SK-N-SH treated with all-trans-retinoic acid at 6 μM for 48 hours (cell line): ENCODE results near the gene NEK11.
A peak's percentile ranks its signal among the peaks of the same experiment; 100 is the strongest.

Source experiments
- ATAC-seq: fragments of 200-7000 bp; cut with Tn5 transposase; 3 replicates; pipeline ENCODE4 v1.9.1; 2020; ENCODE audit warnings: mild to moderate bottlenecking, moderate library complexity
- ARNTL ChIP-seq: fragments of 450-650 bp; formaldehyde crosslinking; IDR thresholded peaks from 2 replicates; pipeline ENCODE4 v1.5.0; 2020; ENCODE audit warnings: low read depth, mild to moderate bottlenecking, moderate library complexity, borderline replicate concordance
- BACH2 ChIP-seq: fragments of 250-450 bp; sonication (Bioruptor Pico); IDR thresholded peaks from 2 replicates; pipeline ENCODE4 v1.9.0; 2021; ENCODE audit warnings: mild to moderate bottlenecking, borderline replicate concordance
- CSDC2 ChIP-seq: fragments of 250-450 bp; sonication (Bioruptor Pico); IDR thresholded peaks from 2 replicates; pipeline ENCODE4 v1.5.0; 2020; ENCODE audit warnings: mild to moderate bottlenecking, moderate library complexity
- ESRRG ChIP-seq: fragments of 250-450 bp; sonication (Bioruptor Pico); IDR thresholded peaks from 2 replicates; pipeline ENCODE4 v1.6.1; 2021; ENCODE audit warnings: mild to moderate bottlenecking
- GLIS3 ChIP-seq: fragments of 250-450 bp; sonication (Bioruptor Pico); IDR thresholded peaks from 2 replicates; pipeline ENCODE4 v1.5.0; 2020; ENCODE audit warnings: mild to moderate bottlenecking, moderate library complexity
- ISL1 ChIP-seq: fragments of 250-450 bp; sonication (Bioruptor Pico); IDR thresholded peaks from 2 replicates; pipeline ENCODE4 v2.1.2; 2022; ENCODE audit warnings: mild to moderate bottlenecking, moderate library complexity
- OSR1 ChIP-seq: fragments of 250-450 bp; sonication (Bioruptor Pico); IDR thresholded peaks from 2 replicates; pipeline ENCODE4 v1.8.0; 2022; ENCODE audit warnings: moderate library complexity, mild to moderate bottlenecking, inconsistent platforms
- POU6F1 ChIP-seq: fragments of 250-450 bp; sonication (Bioruptor Pico); IDR thresholded peaks from 2 replicates; pipeline ENCODE4 v1.8.0; 2021; ENCODE audit warnings: low read depth, mild to moderate bottlenecking, moderate library complexity, borderline replicate concordance
- TCF4 ChIP-seq: fragments of 250-450 bp; sonication (Bioruptor Pico); IDR thresholded peaks from 2 replicates; pipeline ENCODE4 v1.8.0; 2021; ENCODE audit warnings: mild to moderate bottlenecking, moderate library complexity, borderline replicate concordance
- TOX ChIP-seq: fragments of 250-450 bp; sonication (Bioruptor Pico); IDR thresholded peaks from 2 replicates; pipeline ENCODE4 v1.8.0; 2021; ENCODE audit warnings: mild to moderate bottlenecking, moderate library complexity, borderline replicate concordance
- ZC3H10 ChIP-seq: fragments of 250-450 bp; sonication (Bioruptor Pico); IDR thresholded peaks from 2 replicates; pipeline ENCODE4 v1.5.1; 2021; ENCODE audit warnings: mild to moderate bottlenecking, moderate library complexity
- ZFP3 ChIP-seq: fragments of 250-450 bp; sonication (Bioruptor Pico); IDR thresholded peaks from 2 replicates; pipeline ENCODE4 v1.5.0; 2020; ENCODE audit warnings: mild to moderate bottlenecking, moderate library complexity
- ZFP30 ChIP-seq: fragments of 450-650 bp; formaldehyde crosslinking; IDR thresholded peaks from 2 replicates; pipeline ENCODE4 v1.5.0; 2022; ENCODE audit warnings: mild to moderate bottlenecking, moderate library complexity
- ZNF565 ChIP-seq: fragments of 450-650 bp; formaldehyde crosslinking; conservative IDR thresholded peaks from 2 replicates; pipeline ENCODE4 v1.5.0; 2020; ENCODE audit warnings: low read depth, mild to moderate bottlenecking, moderate library complexity
- ZNF8 ChIP-seq: fragments of 450-650 bp; formaldehyde crosslinking; IDR thresholded peaks from 2 replicates; pipeline ENCODE4 v1.5.0; 2020; ENCODE audit warnings: mild to moderate bottlenecking, moderate library complexity
- TF ChIP-seq, protein P1 (sequence below): fragments of 250-450 bp; sonication (Bioruptor Pico); IDR thresholded peaks from 2 replicates; pipeline ENCODE4 v1.8.0; 2020; ENCODE audit warnings: mild to moderate bottlenecking, moderate library complexity, borderline replicate concordance
- TF ChIP-seq, protein P2 (sequence below): fragments of 250-450 bp; sonication (Bioruptor Pico); IDR thresholded peaks from 2 replicates; pipeline ENCODE4 v1.5.1; 2021; ENCODE audit warnings: mild to moderate bottlenecking, moderate library complexity
- TF ChIP-seq, protein P3 (sequence below): fragments of 250-450 bp; sonication (Bioruptor Pico); IDR thresholded peaks from 2 replicates; pipeline ENCODE4 v1.5.0; 2020; ENCODE audit warnings: mild to moderate bottlenecking, moderate library complexity

NEK11 gene

GRCh38 chr3:131026321-131027151 lies at the start of gene NEK11, which contains the start of gene ASTE1:
Gene NEK11, plus strand, starts transcription at chr3:131026877. Its CDS starts 2,832 bp downstream, at chr3:131029709.
Gene ASTE1, minus strand, starts transcription at chr3:131026825. Its CDS starts 1,519 bp downstream, at chr3:131025306.
- TF ChIP-seq, protein P1, sequence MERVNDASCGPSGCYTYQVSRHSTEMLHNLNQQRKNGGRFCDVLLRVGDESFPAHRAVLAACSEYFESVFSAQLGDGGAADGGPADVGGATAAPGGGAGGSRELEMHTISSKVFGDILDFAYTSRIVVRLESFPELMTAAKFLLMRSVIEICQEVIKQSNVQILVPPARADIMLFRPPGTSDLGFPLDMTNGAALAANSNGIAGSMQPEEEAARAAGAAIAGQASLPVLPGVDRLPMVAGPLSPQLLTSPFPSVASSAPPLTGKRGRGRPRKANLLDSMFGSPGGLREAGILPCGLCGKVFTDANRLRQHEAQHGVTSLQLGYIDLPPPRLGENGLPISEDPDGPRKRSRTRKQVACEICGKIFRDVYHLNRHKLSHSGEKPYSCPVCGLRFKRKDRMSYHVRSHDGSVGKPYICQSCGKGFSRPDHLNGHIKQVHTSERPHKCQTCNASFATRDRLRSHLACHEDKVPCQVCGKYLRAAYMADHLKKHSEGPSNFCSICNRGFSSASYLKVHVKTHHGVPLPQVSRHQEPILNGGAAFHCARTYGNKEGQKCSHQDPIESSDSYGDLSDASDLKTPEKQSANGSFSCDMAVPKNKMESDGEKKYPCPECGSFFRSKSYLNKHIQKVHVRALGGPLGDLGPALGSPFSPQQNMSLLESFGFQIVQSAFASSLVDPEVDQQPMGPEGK (CRISPR knock-in tag) = no peak
- 0 out of 2 replicates have a peak, but pooled peaks have one; percentile 56 for TF ChIP-seq ZFP3
- peak; percentile 99 for ATAC-seq

DNA sequence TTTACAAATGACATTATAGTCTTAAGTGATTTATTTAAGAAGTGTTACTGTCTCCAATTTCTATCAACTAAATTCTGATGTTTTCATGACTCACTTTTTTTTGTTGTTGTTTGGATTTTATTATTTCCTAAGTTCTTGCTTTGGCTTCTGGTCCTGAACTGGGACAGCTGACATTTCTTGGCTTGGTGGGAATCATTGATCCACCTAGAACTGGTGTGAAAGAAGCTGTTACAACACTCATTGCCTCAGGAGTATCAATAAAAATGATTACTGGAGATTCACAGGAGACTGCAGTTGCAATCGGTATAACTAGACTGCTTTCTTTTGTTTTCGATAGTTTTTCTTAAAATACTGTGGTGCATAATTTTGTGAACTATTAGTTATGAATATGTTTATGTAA lies 47.6 kb upstream of the NEK11 start:
- ATAC-seq = no peak
- TF ChIP-seq ZFP30 (CRISPR knock-in tag) (no peak), ESRRG (CRISPR knock-in tag) (no peak), TOX (CRISPR knock-in tag) (no peak), TCF4 (CRISPR knock-in tag) (no peak), POU6F1 (CRISPR knock-in tag) (no peak), ZC3H10 (no peak), ZNF8 (no peak)
- TF ChIP-seq, protein P2, sequence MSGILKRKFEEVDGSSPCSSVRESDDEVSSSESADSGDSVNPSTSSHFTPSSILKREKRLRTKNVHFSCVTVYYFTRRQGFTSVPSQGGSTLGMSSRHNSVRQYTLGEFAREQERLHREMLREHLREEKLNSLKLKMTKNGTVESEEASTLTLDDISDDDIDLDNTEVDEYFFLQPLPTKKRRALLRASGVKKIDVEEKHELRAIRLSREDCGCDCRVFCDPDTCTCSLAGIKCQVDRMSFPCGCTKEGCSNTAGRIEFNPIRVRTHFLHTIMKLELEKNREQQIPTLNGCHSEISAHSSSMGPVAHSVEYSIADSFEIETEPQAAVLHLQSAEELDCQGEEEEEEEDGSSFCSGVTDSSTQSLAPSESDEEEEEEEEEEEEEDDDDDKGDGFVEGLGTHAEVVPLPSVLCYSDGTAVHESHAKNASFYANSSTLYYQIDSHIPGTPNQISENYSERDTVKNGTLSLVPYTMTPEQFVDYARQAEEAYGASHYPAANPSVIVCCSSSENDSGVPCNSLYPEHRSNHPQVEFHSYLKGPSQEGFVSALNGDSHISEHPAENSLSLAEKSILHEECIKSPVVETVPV (CRISPR knock-in tag) = no peak

DNA sequence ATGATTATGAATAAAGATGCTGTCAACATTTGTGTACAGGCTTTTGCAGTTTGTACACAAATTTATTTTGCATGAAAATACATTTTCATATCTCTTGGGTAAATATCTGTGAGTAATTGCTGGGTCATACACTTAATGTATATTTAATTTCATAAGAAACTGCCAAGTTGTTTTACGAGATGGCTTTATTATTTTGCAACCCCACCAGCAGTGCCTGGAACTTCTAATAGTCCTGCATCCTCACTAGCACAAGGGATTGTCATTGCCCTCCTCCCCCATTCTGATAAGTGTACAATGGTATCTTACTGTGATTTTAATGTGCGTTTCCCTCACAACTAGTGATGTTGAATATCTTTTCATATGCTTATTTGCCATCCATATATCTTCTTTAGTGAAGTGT lies 45.2 kb upstream of the NEK11 start:
- no peak for ATAC-seq
- TF ChIP-seq ESRRG (CRISPR knock-in tag) = no peak
- TF ChIP-seq OSR1 (CRISPR knock-in tag) = no peak
- TF ChIP-seq, protein P1 (CRISPR knock-in tag) = no peak
- no peak for TF ChIP-seq BACH2 (CRISPR knock-in tag)
- no peak for TF ChIP-seq ZFP30 (CRISPR knock-in tag)
- no peak for TF ChIP-seq CSDC2 (CRISPR knock-in tag)
- TF ChIP-seq ZNF565 = no peak
- TF ChIP-seq POU6F1 (CRISPR knock-in tag) = no peak
- no peak for TF ChIP-seq GLIS3 (CRISPR knock-in tag)
- no peak for TF ChIP-seq TOX (CRISPR knock-in tag)
- TF ChIP-seq, all 23 proteins: peak for 0

DNA sequence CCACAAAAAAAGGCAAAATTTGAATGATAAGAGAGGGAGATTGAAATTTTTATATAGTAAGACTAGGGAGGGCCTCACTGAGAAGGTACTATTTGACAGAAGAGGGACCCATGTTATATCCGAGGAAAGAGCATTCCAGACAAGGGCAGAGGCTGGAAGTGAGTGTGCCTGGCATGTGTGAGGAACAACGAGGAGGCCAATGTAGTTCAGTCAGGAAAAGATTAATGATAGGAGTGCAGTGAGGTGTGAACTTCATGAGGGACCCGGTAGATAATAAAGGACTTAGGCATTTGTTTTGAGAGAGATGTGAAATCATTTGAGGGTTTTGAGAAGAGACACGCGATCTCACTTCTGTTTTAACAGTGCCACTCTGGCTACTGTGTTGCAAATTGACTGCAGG lies 36.4 kb upstream of the NEK11 start:
- ATAC-seq = no peak
- TF ChIP-seq ZNF565 = no peak
- TF ChIP-seq TOX (CRISPR knock-in tag) = no peak
- no peak for TF ChIP-seq ZFP3
- TF ChIP-seq, protein P3, sequence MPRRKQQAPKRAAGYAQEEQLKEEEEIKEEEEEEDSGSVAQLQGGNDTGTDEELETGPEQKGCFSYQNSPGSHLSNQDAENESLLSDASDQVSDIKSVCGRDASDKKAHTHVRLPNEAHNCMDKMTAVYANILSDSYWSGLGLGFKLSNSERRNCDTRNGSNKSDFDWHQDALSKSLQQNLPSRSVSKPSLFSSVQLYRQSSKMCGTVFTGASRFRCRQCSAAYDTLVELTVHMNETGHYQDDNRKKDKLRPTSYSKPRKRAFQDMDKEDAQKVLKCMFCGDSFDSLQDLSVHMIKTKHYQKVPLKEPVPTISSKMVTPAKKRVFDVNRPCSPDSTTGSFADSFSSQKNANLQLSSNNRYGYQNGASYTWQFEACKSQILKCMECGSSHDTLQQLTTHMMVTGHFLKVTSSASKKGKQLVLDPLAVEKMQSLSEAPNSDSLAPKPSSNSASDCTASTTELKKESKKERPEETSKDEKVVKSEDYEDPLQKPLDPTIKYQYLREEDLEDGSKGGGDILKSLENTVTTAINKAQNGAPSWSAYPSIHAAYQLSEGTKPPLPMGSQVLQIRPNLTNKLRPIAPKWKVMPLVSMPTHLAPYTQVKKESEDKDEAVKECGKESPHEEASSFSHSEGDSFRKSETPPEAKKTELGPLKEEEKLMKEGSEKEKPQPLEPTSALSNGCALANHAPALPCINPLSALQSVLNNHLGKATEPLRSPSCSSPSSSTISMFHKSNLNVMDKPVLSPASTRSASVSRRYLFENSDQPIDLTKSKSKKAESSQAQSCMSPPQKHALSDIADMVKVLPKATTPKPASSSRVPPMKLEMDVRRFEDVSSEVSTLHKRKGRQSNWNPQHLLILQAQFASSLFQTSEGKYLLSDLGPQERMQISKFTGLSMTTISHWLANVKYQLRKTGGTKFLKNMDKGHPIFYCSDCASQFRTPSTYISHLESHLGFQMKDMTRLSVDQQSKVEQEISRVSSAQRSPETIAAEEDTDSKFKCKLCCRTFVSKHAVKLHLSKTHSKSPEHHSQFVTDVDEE (CRISPR knock-in tag) = no peak
- no peak for TF ChIP-seq ISL1 (CRISPR knock-in tag)
- TF ChIP-seq ZC3H10 = no peak
- TF ChIP-seq TCF4 (CRISPR knock-in tag) = no peak
- no peak for TF ChIP-seq ARNTL
- no peak for TF ChIP-seq POU6F1 (CRISPR knock-in tag)
- TF ChIP-seq, protein P2 (CRISPR knock-in tag) = no peak
- TF ChIP-seq ESRRG (CRISPR knock-in tag) = no peak
